K562 (cell line): ENCODE data around the gene COPE. TPM values are rescaled to one million over a fixed set of nuclear protein-coding genes. Genes with fewer than 3 reads are reported as not detected.

Experiments
- HDAC3 ChIP-seq: fragments of 450-650 bp; IDR thresholded peaks from 2 replicates; pipeline ENCODE4 v1.6.1; 2018; ENCODE audit warnings: borderline replicate concordance, mild to moderate bottlenecking, moderate library complexity; ENCODE audit not compliant: partially characterized antibody
- NELFE ChIP-seq: IDR thresholded peaks from 2 replicates; pipeline ENCODE4 v1.6.1; 2011; ENCODE audit warnings: mild to moderate bottlenecking; ENCODE audit not compliant: insufficient read depth, insufficient read length
- NRF1 ChIP-seq, 2 experiments: fragments of 450-650 bp; IDR thresholded peaks in 1 of 2; conservative IDR thresholded peaks in 1 of 2; 2 replicates each; pipeline ENCODE4 v1.6.1; 2014; ENCODE audit warnings: mild to moderate bottlenecking in 2 of 2
- REST ChIP-seq, 2 experiments: fragments of 450-650 bp; formaldehyde crosslinking in 1 of 2; IDR thresholded peaks; 2 replicates each; pipeline versions ENCODE4 v1.4.0 to v1.6.1; 2014 to 2020; ENCODE audit warnings: mild to moderate bottlenecking in 2 of 2, borderline replicate concordance in 1 of 2, low read depth in 1 of 2
- THAP7 ChIP-seq: fragments of 250-450 bp; sonication (Bioruptor Pico); IDR thresholded peaks from 2 replicates; pipeline ENCODE4 v1.5.0; 2021
- polyA plus RNA-seq, 8 experiments: library from polyadenylated mRNA; depleted of rRNA in 4 of 8; stranded (reverse) in 5 of 8; unstranded in 3 of 8; fragments of >200 nt; fragmentation: Nextera tagmentation in 2 of 8; fragmentation: Illumina TruSeq in 1 of 8; extraction: Ambion mirVana in 2 of 8; extraction: Trizol in 1 of 8; gene quantifications; 2 replicates each; pipeline versions ENCODE4 v1.2.1 to v1.2.3, GENCODE V29; 2011 to 2014; ENCODE audit warnings: inconsistent platforms in 1 of 8, missing spikeins in 1 of 8
- total RNA-seq, 7 experiments: library from RNA; depleted of rRNA in 6 of 7; stranded (reverse); fragments of >200 nt in 6 of 7; fragmentation: Illumina TruSeq in 2 of 7; extraction: Trizol in 2 of 7; gene quantifications; 2 replicates each; pipeline versions ENCODE4 v1.2.1 to v1.2.3, GENCODE V29; 2011 to 2021; ENCODE audit warnings: low replicate concordance in 1 of 7
- TF ChIP-seq, protein P1 (sequence below): fragments of 450-650 bp; conservative IDR thresholded peaks from 2 replicates; pipeline ENCODE4 v1.6.1; 2016; ENCODE audit warnings: missing genetic modification characterization, low read depth, mild to moderate bottlenecking, control low read depth, missing compliant biosample characterization
- TF ChIP-seq, protein P2 (sequence below): fragments of 450-650 bp; IDR thresholded peaks from 2 replicates; pipeline ENCODE4 v1.7.1; 2018; ENCODE audit warnings: mild to moderate bottlenecking, low read depth; ENCODE audit not compliant: partially characterized antibody
- TF ChIP-seq, protein P3 (sequence below): fragments of 450-650 bp; IDR thresholded peaks from 2 replicates; pipeline ENCODE4 v1.6.1; 2016; ENCODE audit warnings: antibody characterized with exemption

The COPE gene
- total and polyA plus RNA-seq, 9 of the 15 experiments (the other 6 are each of a cell fraction or from before 2014, with no cell fraction given) = 5.8 to 273 (median 147) TPM

GRCh38 chr19:18895038-18895823, 24.0 kb downstream of the COPE start (continued):
- TF ChIP-seq REST (IDR thresholded peaks at IDR 0.05; ENCODE audit: borderline replicate concordance) (peak; percentile 64; the same call in 1 of the 2 replicates), REST (CRISPR knock-in tag; IDR thresholded peaks at IDR 0.05; ENCODE audit: low read depth) (no peak), THAP7 (CRISPR knock-in tag) (no peak), NELFE (no peak), HDAC3 (no peak), NRF1 (conservative IDR thresholded peaks at IDR 0.05 in 1 of 2, IDR thresholded peaks at IDR 0.05 in 1 of 2) (peak; percentile 36 to 37; a peak in 2 of 4 replicates)
- TF ChIP-seq, protein P1, sequence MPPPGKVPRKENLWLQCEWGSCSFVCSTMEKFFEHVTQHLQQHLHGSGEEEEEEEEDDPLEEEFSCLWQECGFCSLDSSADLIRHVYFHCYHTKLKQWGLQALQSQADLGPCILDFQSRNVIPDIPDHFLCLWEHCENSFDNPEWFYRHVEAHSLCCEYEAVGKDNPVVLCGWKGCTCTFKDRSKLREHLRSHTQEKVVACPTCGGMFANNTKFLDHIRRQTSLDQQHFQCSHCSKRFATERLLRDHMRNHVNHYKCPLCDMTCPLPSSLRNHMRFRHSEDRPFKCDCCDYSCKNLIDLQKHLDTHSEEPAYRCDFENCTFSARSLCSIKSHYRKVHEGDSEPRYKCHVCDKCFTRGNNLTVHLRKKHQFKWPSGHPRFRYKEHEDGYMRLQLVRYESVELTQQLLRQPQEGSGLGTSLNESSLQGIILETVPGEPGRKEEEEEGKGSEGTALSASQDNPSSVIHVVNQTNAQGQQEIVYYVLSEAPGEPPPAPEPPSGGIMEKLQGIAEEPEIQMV = 0 out of 2 replicates have a peak, but pooled peaks have one; percentile 15
- TF ChIP-seq, protein P2, sequence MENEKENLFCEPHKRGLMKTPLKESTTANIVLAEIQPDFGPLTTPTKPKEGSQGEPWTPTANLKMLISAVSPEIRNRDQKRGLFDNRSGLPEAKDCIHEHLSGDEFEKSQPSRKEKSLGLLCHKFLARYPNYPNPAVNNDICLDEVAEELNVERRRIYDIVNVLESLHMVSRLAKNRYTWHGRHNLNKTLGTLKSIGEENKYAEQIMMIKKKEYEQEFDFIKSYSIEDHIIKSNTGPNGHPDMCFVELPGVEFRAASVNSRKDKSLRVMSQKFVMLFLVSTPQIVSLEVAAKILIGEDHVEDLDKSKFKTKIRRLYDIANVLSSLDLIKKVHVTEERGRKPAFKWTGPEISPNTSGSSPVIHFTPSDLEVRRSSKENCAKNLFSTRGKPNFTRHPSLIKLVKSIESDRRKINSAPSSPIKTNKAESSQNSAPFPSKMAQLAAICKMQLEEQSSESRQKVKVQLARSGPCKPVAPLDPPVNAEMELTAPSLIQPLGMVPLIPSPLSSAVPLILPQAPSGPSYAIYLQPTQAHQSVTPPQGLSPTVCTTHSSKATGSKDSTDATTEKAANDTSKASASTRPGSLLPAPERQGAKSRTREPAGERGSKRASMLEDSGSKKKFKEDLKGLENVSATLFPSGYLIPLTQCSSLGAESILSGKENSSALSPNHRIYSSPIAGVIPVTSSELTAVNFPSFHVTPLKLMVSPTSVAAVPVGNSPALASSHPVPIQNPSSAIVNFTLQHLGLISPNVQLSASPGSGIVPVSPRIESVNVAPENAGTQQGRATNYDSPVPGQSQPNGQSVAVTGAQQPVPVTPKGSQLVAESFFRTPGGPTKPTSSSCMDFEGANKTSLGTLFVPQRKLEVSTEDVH = no peak
- TF ChIP-seq, protein P3, sequence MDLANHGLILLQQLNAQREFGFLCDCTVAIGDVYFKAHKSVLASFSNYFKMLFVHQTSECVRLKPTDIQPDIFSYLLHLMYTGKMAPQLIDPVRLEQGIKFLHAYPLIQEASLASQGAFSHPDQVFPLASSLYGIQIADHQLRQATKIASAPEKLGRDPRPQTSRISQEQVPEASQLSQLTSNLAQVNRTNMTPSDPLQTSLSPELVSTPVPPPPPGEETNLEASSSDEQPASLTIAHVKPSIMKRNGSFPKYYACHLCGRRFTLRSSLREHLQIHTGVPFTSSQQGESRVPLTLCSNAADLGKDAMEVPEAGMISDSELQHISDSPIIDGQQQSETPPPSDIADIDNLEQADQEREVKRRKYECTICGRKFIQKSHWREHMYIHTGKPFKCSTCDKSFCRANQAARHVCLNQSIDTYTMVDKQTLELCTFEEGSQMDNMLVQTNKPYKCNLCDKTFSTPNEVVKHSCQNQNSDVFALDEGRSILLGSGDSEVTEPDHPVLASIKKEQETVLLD = 0 out of 2 replicates have a peak, but pooled peaks have one; percentile 25
